GM18858 (cell line): ENCODE results near the gene RBM22.
"Not testable (repeated sequence)": the region's sequence is repeated elsewhere in the genome, so short reads cannot be mapped to it uniquely, and the experiment has no call there.

Experiments
- ATAC-seq: cut with Tn5 transposase; IDR thresholded peaks from one replicate; pipeline ENCODE4 v1.9.1; 2021; ENCODE audit not compliant: unreplicated experiment

The RBM22 gene

GRCh38 chr5:150700594-150701377 lies at the start of gene RBM22:
Gene RBM22 (minus strand): TSS chr5:150701062. CDS start chr5:150700985, 77 bp downstream.
- ATAC-seq, result peak; percentile 91

DNA sequence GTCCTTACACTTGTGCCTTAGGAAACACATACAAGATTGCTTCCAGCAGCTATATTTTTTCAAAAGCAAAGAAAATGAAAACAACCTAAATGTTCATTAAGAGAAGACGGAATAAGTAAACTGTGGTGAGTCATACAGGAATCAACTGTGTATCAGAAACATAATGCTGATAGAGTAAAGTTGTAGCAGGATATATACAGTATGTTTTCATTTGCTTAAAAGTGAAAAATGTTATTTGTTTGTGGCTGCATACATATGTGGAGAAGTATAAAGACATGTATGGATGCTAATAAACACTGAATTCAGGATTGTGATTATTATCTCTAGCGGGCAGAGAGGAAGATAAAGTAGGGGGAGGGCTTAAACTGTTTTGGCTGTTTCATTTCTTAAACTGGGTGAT lies 49.6 kb upstream of the RBM22 start:
- ATAC-seq, result no peak

GRCh38 chr5:150743142-150743488 lies 42.3 kb upstream of the RBM22 start:
- ATAC-seq, result not testable (repeated sequence)

- not testable (repeated sequence) for ATAC-seq
Measured at GRCh38 chr5:150742455-150743141, 41.7 kb upstream of the RBM22 start.

- no peak for ATAC-seq
Measured at GRCh38 chr5:150740992-150741391, 40.1 kb upstream of the RBM22 start.

- no peak for ATAC-seq
Measured at GRCh38 chr5:150738862-150739261, 38.0 kb upstream of the RBM22 start.

- ATAC-seq, result no peak
Measured at GRCh38 chr5:150734579-150735384, 33.9 kb upstream of the RBM22 start.

DNA sequence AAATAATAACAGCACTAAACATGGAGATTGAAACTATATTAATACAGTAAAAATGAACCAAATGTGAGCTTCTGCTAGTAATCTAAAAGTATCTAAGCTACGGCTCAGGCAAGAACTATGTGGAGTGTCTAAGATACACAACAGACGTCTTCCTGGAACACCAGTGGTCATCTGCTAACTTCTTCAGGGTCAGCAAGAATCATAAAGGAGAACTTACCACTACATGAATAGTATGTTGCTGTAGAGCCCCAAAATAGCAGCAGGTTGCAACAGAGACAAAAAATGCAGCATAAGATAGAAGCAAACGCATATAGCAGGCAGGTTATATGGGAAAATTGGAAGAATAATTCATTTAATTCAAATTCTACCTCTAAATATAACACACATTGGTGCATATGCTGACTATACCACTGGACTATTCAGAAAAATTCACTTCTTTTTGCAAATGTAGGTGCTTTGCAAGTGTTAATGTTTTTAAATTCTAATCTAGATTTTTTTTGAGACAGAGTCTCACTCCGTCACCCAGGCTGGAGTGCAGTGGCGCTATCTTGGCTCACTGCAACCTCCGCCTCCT lies 30.9 kb upstream of the RBM22 start:
- ATAC-seq, result no peak

DNA sequence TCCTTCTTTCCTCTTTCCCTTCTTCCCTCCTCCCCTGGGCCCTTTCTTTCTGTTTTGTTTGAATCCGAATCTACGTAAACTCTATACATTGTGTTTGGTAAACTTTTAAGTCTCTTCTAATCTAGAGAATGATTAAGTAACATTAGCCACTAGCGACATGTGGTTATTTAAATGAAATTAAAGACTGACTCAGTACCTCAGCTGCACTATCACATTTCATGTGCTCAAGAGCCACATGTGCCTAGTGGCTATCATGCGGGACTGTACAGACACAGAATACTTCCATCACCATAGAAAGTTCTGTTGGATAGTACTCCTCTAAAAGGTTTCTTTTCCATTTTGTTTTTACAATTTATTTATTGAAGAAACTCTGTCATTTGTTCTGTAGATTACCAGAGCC lies 29.0 kb upstream of the RBM22 start:
- no peak for ATAC-seq

GRCh38 chr5:150723845-150724244 lies 23.0 kb upstream of the RBM22 start:
- ATAC-seq, result no peak

- no peak for ATAC-seq
Measured at GRCh38 chr5:150710165-150710564, 9.3 kb upstream of the RBM22 start.

GRCh38 chr5:150706776-150707390 lies 6.0 kb upstream of the RBM22 start:
- ATAC-seq, result no peak

DNA sequence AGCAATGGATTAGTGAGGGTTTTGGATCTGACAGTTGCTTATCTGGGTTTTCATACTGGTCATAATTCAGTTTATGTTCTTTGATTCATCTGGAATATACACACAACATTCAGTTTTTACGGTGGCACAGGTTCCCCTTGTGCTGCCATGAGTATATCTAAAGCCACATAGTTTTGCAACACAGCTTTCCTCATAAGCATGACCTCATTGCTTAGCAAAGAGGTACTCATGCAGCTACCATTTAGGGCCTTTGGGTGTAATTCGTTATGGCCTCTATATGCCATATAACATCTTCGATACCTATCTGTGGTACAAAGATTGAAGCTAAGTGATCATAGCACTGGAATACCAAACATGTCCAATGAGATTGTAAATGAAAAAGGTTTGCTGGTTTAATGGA lies 2.9 kb upstream of the RBM22 start:
- ATAC-seq, result no peak

GRCh38 chr5:150700246-150700593 lies 642 bp downstream of the RBM22 start:
- ATAC-seq, result peak; percentile 7

- no peak for ATAC-seq
Measured at GRCh38 chr5:150694612-150695011, 6.2 kb downstream of the RBM22 start.

GRCh38 chr5:150692276-150692675 lies 8.6 kb downstream of the RBM22 start:
- ATAC-seq, result no peak

DNA sequence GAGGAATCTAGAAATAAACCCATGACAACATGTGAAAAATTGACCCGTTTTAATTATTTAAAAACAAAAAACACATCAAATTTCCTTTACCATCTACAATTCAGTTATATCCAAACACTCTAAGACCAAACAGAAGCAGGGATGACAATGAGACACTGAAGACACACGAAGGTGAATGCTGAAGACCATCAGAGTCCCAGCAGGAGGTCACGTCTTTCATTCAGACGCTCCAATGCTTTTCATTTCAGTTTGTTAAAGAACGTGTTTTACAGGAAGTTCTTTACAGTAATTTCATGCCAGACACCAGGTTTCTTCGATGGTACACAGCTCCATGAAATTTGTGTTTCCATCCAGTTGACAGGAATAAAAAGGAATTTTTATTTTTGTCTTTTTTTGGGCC lies 10.1 kb downstream of the RBM22 start:
- no peak for ATAC-seq

GRCh38 chr5:150689120-150689519 lies 11.7 kb downstream of the RBM22 start:
- ATAC-seq, result no peak

GRCh38 chr5:150676578-150676977 lies 24.3 kb downstream of the RBM22 start:
- ATAC-seq, result no peak

DNA sequence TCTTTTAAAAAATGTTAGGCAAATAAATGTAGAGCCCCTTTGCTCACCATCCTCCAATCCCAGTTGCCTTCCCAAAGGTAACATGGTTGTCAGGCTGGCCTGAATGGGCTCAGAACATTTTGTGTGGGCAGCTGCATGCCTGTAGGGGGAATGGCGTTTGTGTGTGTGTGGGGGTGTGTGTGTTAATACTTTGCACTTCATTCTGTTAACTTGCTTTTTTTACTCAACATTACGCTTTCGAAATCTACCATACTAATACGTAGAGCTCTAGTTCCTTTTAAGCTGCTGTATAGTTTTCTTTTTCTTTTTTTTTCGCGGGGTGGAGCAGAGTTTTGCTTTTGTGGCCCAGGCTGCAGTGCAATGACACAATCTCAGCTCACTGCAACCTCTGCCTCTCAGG lies 25.8 kb downstream of the RBM22 start:
- ATAC-seq, result no peak

DNA sequence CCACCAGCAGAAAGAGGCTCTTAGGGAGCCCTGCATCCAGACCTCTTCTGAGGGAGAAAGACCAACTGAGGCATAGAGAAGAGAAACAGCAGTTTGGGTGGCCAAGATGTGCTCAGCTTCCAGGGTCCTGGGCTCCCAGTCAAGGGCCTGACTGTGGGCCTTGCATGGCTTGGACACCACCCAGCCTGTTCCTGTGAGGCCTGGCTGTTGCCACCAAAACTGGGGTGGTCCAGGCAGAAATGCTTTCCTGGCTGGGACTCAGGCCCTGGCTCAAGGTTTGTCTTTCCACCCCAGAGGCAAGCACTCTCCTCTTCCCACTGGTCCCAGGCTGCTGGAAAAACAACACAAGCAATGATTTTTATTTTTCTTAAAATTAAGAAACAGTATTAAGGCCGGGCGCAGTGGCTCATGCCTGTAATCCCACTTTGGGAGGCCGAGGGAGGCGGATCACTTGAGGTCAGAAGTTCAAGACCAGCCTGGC lies 26.5 kb downstream of the RBM22 start:
- no peak for ATAC-seq
